H9 (cell line): Measurements from ENCODE around the gene CDH13. TPM values are rescaled to one million over a fixed set of nuclear protein-coding genes. Genes with fewer than 3 reads are reported as not detected.

Experiments used
- DNase-seq: peaks from one replicate; pipeline ENCODE4 v3.0.0-alpha.2; 2017
- H2AFZ ChIP-seq: one replicate; pipeline ENCODE4 v1.6.1; 2013; ENCODE audit warnings: mild to moderate bottlenecking, low read length, control low read depth, moderate library complexity
- H2AK5ac ChIP-seq: 2 replicates; pipeline ENCODE4 v1.6.1; 2013; ENCODE audit warnings: low read length, control low read depth, mixed read lengths; ENCODE audit not compliant: insufficient read length
- H2BK120ac ChIP-seq: one replicate; pipeline ENCODE4 v1.6.1; 2013; ENCODE audit warnings: low read depth, mild to moderate bottlenecking, low read length, control low read depth, inconsistent platforms; ENCODE audit not compliant: poor library complexity, severe bottlenecking
- H2BK12ac ChIP-seq: 2 replicates; pipeline ENCODE4 v1.6.1; 2013; ENCODE audit warnings: low read length, control low read depth, mixed read lengths, low read depth; ENCODE audit not compliant: insufficient read length
- H2BK15ac ChIP-seq: 2 replicates; pipeline ENCODE4 v1.6.1; 2013; ENCODE audit warnings: low read depth, low read length, control low read depth
- H2BK20ac ChIP-seq: one replicate; pipeline ENCODE4 v1.6.1; 2013; ENCODE audit warnings: low read depth, mild to moderate bottlenecking, low read length, control low read depth, inconsistent platforms; ENCODE audit not compliant: poor library complexity, severe bottlenecking
- H2BK5ac ChIP-seq: 2 replicates; pipeline ENCODE4 v1.6.1; 2013; ENCODE audit warnings: low read length, control low read depth, mixed read lengths; ENCODE audit not compliant: insufficient read length
- H3K14ac ChIP-seq: 2 replicates; pipeline ENCODE4 v1.6.1; 2013; ENCODE audit warnings: low read length, control low read depth; ENCODE audit not compliant: insufficient read depth
- H3K18ac ChIP-seq: 2 replicates; pipeline ENCODE4 v1.6.1; 2013; ENCODE audit warnings: low read depth, mild to moderate bottlenecking, mixed read lengths, low read length, control low read depth; ENCODE audit not compliant: insufficient read length
- H3K23ac ChIP-seq: 2 replicates; pipeline ENCODE4 v1.6.1; 2013; ENCODE audit warnings: low read length, control low read depth, mixed read lengths, low read depth; ENCODE audit not compliant: insufficient read length
- H3K23me2 ChIP-seq: 2 replicates; pipeline ENCODE4 v1.6.1; 2013; ENCODE audit warnings: low read depth, mild to moderate bottlenecking, mixed read lengths, low read length, control low read depth; ENCODE audit not compliant: insufficient read length, poor library complexity, severe bottlenecking
- H3K27ac ChIP-seq: 2 replicates; pipeline ENCODE4 v1.5.1; 2013; ENCODE audit warnings: low read length, control low read depth, mixed read lengths, low read depth; ENCODE audit not compliant: insufficient read length
- H3K27me3 ChIP-seq: 2 replicates; pipeline ENCODE4 v1.6.1; 2013; ENCODE audit warnings: low read length, control low read depth, inconsistent platforms; ENCODE audit not compliant: insufficient read depth
- H3K4ac ChIP-seq: 2 replicates; pipeline ENCODE4 v1.6.1; 2013; ENCODE audit warnings: low read depth, mild to moderate bottlenecking, control low read depth, inconsistent platforms, low read length, moderate library complexity
- H3K4me1 ChIP-seq: 2 replicates; pipeline ENCODE4 v1.6.1; 2013; ENCODE audit warnings: low read length, control low read depth, inconsistent platforms; ENCODE audit not compliant: insufficient read depth
- H3K4me2 ChIP-seq: 2 replicates; pipeline ENCODE4 v1.6.1; 2013; ENCODE audit warnings: low read length, control low read depth, mixed read lengths; ENCODE audit not compliant: insufficient read length, insufficient read depth
- H3K56ac ChIP-seq: 2 replicates; pipeline ENCODE4 v1.6.1; 2013; ENCODE audit warnings: low read depth, mild to moderate bottlenecking, mixed read lengths, low read length, control low read depth; ENCODE audit not compliant: insufficient read length
- H3K79me1 ChIP-seq: 2 replicates; pipeline ENCODE4 v1.6.1; 2013; ENCODE audit warnings: low read depth, mild to moderate bottlenecking, moderate library complexity, low read length, control low read depth, inconsistent platforms; ENCODE audit not compliant: insufficient read depth, poor library complexity, severe bottlenecking
- H3K79me2 ChIP-seq: 2 replicates; pipeline ENCODE4 v1.6.1; 2013; ENCODE audit warnings: low read length, control low read depth, inconsistent platforms; ENCODE audit not compliant: insufficient read depth
- H3K9ac ChIP-seq: 2 replicates; pipeline ENCODE4 v1.6.1; 2013; ENCODE audit warnings: low read length, control low read depth, mixed read lengths; ENCODE audit not compliant: insufficient read length; ENCODE audit errors: extremely low read depth
- H3K9me3 ChIP-seq: one replicate; pipeline ENCODE4 v1.6.1; 2013; ENCODE audit warnings: low read depth, low read length, inconsistent platforms; ENCODE audit not compliant: control insufficient read depth
- H3T11ph ChIP-seq: one replicate; pipeline ENCODE4 v1.6.1; 2013; ENCODE audit warnings: mild to moderate bottlenecking, low read length, control low read depth, inconsistent platforms
- H4K20me1 ChIP-seq: one replicate; pipeline ENCODE4 v1.6.1; 2013; ENCODE audit not compliant: control insufficient read depth, insufficient read length, insufficient read depth
- H4K5ac ChIP-seq: 2 replicates; pipeline ENCODE4 v1.6.1; 2013; ENCODE audit warnings: low read depth, mild to moderate bottlenecking, mixed read lengths, low read length, control low read depth; ENCODE audit not compliant: insufficient read length
- H4K8ac ChIP-seq: replicated peaks from 2 replicates; pipeline ENCODE4 v1.6.1; 2013; ENCODE audit warnings: low read length, control low read depth, mixed read lengths, low read depth; ENCODE audit not compliant: insufficient read length
- H4K91ac ChIP-seq: 2 replicates; pipeline ENCODE4 v1.6.1; 2013; ENCODE audit warnings: low read depth, mild to moderate bottlenecking, moderate library complexity, mixed read lengths, low read length, control low read depth; ENCODE audit not compliant: insufficient read length
- H3K27ac Mint-ChIP-seq, 3 experiments: 2 replicates in 2 of 3; 3 replicates in 1 of 3; pipeline ENCODE4 v1.8.0; 2020 to 2021; ENCODE audit warnings: mixed read lengths in 3 of 3, mild to moderate bottlenecking in 1 of 3, moderate library complexity in 1 of 3
- H3K27me3 Mint-ChIP-seq: 2 replicates; pipeline ENCODE4 v1.8.0; 2021; ENCODE audit warnings: low read depth, mild to moderate bottlenecking, moderate library complexity, mixed read lengths
- H3K36me3 Mint-ChIP-seq, 3 experiments: 2 replicates in 2 of 3; 3 replicates in 1 of 3; pipeline ENCODE4 v1.8.0; 2020 to 2021; ENCODE audit warnings: low read depth in 3 of 3, mixed read lengths in 3 of 3; ENCODE audit not compliant: insufficient read depth in 1 of 3
- H3K4me1 Mint-ChIP-seq, 2 experiments: 2 replicates each; pipeline ENCODE4 v1.8.0; 2020; ENCODE audit warnings: mixed read lengths in 2 of 2
- H3K4me3 Mint-ChIP-seq, 2 experiments: 2 replicates in 1 of 2; 3 replicates in 1 of 2; pipeline ENCODE4 v1.8.0; 2020 to 2021; ENCODE audit warnings: mild to moderate bottlenecking in 2 of 2, mixed read lengths in 2 of 2, moderate library complexity in 1 of 2
- H3K9me3 Mint-ChIP-seq, 2 experiments: 2 replicates in 1 of 2; 3 replicates in 1 of 2; pipeline ENCODE4 v1.8.0; 2020; ENCODE audit warnings: mild to moderate bottlenecking in 2 of 2, mixed read lengths in 2 of 2, moderate library complexity in 1 of 2
- WGBS: extraction: QIAGEN DNeasy Blood & Tissue Kit; methylation state at CpG from one replicate; pipeline ENCODE4 v1.1.7; 2013; ENCODE audit warnings: missing lambda C conversion rate, low lambda C conversion rate, mixed read lengths; ENCODE audit not compliant: insufficient read length; ENCODE audit errors: extremely low coverage; 5-methylcytosine and 5-hydroxymethylcytosine counted together
- total RNA-seq: library from RNA; stranded (reverse); gene quantifications from 2 replicates; pipeline ENCODE4 v1.2.1, GENCODE V29; 2021
- TF ChIP-seq, protein P1 (sequence below): fragments of 200-600 bp; sonication (generic); conservative IDR thresholded peaks from 3 replicates; pipeline ENCODE4 v1.8.0; 2021; ENCODE audit warnings: antibody characterized with exemption, mild to moderate bottlenecking

The CDH13 gene
- total RNA-seq, 1 experiment from 2014 or later, result 1.5 TPM

DNA sequence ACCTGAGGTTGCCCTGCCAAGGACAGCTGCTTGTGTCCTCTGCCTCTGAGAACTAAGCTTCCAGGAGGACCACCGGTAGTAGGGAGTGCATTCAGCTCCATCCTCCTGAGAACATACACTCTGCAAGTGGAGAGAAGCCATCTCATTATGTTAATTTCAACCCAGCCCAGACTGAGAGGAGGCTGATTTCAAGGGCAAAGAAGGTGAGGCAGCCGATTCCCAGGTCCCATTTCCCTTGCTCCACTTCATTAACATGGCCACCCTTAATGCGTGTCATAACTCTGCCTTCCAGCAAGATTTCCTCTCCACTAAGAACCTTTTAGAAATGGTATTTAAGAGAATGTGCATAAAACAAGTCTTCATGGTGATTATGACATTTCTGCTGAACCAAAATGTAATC is 72.5 kb downstream of the CDH13 start:
- Histone ChIP-seq H3K27me3 (no peaks in the 10 kb centered on the region), H2BK12ac (no peak overlapping the region), H3K79me2 (no peaks in the 10 kb centered on the region), H3K14ac (no peak overlapping the region), H3K9ac (no peak overlapping the region), H4K8ac (no peak overlapping the region), H3K23ac (no peak overlapping the region), H3K9me3 (no peaks in the 10 kb centered on the region), H3K56ac (no peak overlapping the region), H2BK20ac (no peak overlapping the region), H3K4me1 (no peaks in the 10 kb centered on the region), H3K23me2 (no peaks in the 10 kb centered on the region), H2BK15ac (no peak overlapping the region), H3T11ph (no peak overlapping the region), H3K4ac (no peak overlapping the region), H3K18ac (no peak overlapping the region), H4K5ac (no peak overlapping the region), H3K4me2 (no peak overlapping the region), H4K20me1 (no peaks in the 10 kb centered on the region), H2AK5ac (no peak overlapping the region), H2BK5ac (no peak overlapping the region), H3K27ac (no peak overlapping the region), H2AFZ (no peak overlapping the region), H4K91ac (no peak overlapping the region), H3K79me1 (no peaks in the 10 kb centered on the region), H2BK120ac (no peak overlapping the region)
- TF ChIP-seq, protein P1, sequence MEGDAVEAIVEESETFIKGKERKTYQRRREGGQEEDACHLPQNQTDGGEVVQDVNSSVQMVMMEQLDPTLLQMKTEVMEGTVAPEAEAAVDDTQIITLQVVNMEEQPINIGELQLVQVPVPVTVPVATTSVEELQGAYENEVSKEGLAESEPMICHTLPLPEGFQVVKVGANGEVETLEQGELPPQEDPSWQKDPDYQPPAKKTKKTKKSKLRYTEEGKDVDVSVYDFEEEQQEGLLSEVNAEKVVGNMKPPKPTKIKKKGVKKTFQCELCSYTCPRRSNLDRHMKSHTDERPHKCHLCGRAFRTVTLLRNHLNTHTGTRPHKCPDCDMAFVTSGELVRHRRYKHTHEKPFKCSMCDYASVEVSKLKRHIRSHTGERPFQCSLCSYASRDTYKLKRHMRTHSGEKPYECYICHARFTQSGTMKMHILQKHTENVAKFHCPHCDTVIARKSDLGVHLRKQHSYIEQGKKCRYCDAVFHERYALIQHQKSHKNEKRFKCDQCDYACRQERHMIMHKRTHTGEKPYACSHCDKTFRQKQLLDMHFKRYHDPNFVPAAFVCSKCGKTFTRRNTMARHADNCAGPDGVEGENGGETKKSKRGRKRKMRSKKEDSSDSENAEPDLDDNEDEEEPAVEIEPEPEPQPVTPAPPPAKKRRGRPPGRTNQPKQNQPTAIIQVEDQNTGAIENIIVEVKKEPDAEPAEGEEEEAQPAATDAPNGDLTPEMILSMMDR, result no peak
- no peak for DNase-seq
- Mint-ChIP-seq H3K36me3 (no peaks in the 10 kb centered on the region), H3K27ac (no peak overlapping the region), H3K27me3 (no peaks in the 10 kb centered on the region; the same call in 1 of the 2 replicates), H3K4me3 (no peak overlapping the region), H3K4me1 (peaks cover 15 to 27% of the 10 kb centered on the region in 2 experiments), H3K9me3 (no peaks in the 10 kb centered on the region)
- no CpG with 5 or more reads among the region's 3 CpGs for WGBS
